Right ventricle myocardium superior (tissue), 1 donor: ENCODE data around the gene CYB5R4. TPM values are rescaled to one million over a fixed set of nuclear protein-coding genes. Genes with fewer than 3 reads are reported as not detected.

Experiments used
- ATAC-seq: fragments of 200-7000 bp; cut with Tn5 transposase; one replicate; pipeline ENCODE4 v1.9.1; 2020; ENCODE audit warnings: mild to moderate bottlenecking; ENCODE audit not compliant: poor library complexity
- DNase-seq: peaks from one replicate; pipeline ENCODE4 v3.0.0-alpha.2; 2020
- intact Hi-C: fragments of 100-400 bp; cut with DNase I; formaldehyde crosslinking; loops from one replicate; pipeline ENCODE4 v1.11.2; 2022
- long read RNA-seq: library from polyadenylated mRNA; unstranded; transcript quantifications from one replicate; pipeline ENCODE4 v2.0.0, GENCODE V29; 2021
- total RNA-seq: library from RNA; stranded (reverse); fragmentation: NEBNext Ultra II Directional; extraction: Animal tissue kit (Norgen Biotek cat#: 25700); gene quantifications from one replicate; pipeline ENCODE4 v1.2.1, GENCODE V29; 2021
- donor health status: DM: no; HTN: yes; CAD: no; lungs with severe emphysema.

Gene CYB5R4, protein sequence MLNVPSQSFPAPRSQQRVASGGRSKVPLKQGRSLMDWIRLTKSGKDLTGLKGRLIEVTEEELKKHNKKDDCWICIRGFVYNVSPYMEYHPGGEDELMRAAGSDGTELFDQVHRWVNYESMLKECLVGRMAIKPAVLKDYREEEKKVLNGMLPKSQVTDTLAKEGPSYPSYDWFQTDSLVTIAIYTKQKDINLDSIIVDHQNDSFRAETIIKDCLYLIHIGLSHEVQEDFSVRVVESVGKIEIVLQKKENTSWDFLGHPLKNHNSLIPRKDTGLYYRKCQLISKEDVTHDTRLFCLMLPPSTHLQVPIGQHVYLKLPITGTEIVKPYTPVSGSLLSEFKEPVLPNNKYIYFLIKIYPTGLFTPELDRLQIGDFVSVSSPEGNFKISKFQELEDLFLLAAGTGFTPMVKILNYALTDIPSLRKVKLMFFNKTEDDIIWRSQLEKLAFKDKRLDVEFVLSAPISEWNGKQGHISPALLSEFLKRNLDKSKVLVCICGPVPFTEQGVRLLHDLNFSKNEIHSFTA
- total RNA-seq = 13.2 TPM
- long read RNA-seq, full-length matches to known transcripts = 54 of 63 reads
- long read RNA-seq, partial matches to known transcripts = 4 of 63 reads
- long read RNA-seq, other reads (novel, unspliced or antisense) = 5 of 63 reads

DNA sequence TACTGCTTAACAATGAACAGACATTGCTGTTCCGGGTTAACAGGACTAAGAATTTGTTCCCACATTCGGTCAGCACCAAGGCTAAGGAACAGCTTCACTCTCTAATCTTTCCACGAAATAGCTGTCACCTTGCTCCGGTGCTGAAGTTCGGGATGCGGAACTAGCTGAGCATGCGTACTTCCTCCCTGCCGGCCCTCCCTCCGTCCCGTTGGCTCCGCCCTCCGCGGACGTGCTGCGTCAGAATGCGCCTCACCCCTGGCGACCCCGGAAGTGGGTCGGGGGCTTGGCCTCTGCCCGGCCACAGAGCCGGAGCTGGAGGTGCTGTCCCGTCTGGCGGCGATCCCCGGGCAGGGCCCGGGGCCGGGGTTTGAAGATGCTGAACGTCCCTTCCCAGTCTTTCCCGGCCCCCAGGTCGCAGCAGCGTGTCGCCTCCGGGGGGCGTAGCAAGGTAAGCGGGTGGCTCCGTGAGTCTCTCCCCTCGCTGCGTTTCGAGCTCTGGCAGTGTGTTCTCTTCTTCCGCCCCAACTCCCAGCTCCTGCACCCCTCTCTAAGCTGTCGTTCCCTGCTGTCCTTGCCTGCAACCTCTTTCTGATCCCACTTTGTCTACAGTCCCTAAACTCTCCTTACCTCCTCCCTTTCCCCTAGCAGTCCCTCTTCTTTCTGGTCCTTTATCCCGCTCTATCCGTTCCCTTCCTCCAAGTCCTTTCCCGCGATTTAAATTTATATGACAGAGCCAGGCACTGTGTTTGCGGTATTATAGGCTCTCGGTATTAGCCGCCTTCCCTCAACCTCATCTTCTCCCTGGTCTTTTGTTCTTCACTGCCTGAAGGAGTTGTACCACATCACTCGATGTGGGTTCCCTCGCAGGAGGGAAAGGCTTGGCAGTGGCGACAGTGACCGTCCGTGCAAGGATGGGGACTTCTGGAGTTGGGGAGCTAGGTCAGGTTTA, at the start of gene CYB5R4:
Gene CYB5R4, plus strand, starts transcription at position 280 of the 949 bp plus-strand sequence. Its CDS starts 94 bp downstream, at position 374.
- intact Hi-C loops = no loop called here
- ATAC-seq (peak; percentile 100), DNase-seq (peak; percentile 96)

DNA sequence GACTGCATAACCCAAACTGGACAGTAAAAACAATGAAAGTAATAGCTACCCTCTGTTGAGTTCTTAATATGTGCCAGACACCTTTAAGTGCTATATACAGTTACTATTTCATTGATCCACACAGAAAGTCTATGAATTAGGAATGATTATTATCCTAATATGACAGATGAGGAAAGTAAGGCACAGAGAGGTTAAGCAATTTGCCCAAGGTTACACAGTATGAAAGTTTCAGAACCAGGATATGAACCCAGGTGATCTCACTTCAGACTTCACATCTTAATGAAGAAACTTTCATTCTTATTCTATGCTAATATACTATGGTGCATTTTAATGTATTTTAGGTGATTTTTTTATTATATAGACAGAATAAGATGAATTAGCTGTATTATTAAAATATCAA, 46.9 kb upstream of the CYB5R4 start:
- intact Hi-C loops = no loop called here
- ATAC-seq = no peak

DNA sequence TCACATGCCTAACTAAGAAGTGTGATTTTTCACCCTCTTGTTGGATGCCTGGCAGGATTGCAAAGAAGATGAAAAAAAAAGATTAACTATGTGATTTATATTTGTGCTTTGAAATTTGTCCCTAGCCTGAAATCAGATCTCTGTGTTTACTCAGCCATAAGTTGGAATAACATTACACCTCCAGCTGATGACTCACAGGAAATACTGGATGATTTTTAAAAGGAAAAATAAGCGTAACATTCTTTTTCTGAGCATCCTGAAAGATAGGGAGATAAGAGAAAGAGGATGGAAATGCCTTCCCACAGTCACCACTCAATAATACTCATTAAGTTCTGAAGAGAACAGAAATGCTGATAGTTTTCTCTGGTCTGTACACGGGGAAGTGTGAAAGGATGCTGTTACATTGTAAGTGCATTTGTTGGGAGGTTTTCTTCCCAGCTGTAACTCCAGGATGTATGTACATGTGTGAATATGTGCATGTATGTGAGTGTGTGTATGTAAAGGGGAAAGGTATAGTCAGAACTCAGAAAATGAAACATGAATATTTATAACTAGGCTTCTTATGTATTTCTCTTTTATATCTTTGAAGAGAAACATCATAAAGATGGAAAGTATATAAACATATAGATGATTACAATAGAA, 43.7 kb upstream of the CYB5R4 start:
- ATAC-seq = no peak
- DNase-seq = no peak
- intact Hi-C loops = no loop called here

More for the DNA sequence above, 46.9 kb upstream of the CYB5R4 start:
- DNase-seq = no peak

DNA sequence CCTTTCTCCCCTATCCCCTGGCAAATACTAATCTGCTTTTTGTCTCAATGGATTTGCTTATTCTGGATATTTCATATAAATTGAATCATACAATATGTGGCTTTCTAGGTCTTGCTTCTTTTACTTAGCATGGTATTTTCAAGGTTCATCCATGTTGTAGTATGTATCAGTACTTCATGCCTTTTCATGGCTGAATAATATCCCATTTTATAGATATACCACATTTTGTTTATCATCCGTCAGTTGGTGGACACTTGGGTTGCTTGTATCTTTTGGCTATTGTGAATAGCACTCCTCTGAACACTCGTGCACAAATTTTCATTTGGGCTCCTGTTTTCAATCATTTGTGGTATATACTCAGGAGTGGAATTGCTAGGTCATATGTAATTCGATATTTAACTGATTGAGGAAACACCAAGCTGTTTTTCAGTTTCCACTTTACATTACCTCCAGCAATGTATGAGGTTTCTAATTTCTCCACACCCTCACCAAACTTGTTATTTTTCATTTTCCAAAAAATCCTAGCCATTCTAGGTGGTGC, 36.8 kb upstream of the CYB5R4 start:
- ATAC-seq = no peak
- intact Hi-C loops = no loop called here
- DNase-seq = no peak

DNA sequence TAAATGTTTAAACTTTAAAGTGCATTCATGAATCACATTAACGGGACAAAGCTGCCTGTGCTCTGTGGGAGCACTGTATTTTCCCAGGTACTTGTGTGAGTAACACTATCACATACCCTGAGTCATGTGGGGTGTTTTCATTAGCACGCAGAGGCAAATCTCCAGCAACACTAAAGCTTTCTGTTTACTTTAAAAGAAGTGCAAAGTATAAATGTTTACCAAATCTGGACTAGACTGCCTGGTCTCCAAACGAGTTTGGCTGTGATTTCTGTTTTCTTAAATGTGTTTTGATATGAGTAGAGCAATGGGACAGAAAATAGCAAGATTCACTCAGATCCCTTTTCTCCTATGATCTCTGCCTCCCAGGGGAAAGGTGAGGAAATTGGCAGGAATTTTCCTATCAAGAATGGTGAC, 35.1 kb upstream of the CYB5R4 start:
- no peak for ATAC-seq
- intact Hi-C loops = no loop called here
- DNase-seq = no peak

DNA sequence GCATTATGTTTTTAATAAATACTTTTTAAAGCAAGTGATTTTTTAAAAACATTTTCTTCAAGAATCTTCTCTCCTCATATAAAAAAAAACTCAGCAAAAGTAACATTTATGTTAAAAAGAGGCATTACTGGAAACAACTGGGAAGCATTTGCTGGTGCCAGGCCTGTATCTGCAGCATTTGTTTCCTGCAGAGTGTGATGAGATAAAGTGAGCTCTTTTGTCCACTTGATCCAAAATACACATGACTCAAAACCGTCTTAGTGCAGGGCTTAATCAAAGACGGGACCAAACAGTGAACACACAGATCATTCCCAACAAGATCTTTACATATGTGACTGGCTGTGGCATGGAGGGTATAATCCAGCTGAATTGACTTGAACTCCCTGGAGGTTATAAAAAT, 34.7 kb upstream of the CYB5R4 start:
- intact Hi-C loops = no loop called here
- no peak for DNase-seq
- no peak for ATAC-seq

DNA sequence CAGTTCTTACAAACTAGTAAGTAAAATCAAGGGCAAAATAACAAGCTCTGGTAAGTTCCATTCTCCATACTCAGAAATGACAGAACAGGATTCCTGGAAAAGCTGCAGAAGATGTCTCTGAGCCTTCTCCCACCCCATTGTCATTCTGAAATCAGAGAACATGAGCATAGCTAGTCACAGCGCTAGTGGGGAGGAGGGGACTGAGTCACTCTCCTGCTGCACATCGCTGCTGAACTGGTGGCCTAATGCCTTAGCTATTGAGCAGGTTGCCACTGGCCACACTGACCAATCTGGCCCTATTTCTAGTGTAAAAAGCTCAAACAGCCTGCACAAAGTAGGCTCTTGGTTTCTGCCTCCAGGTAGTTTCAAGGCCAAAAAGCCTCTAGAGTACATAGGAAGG, 32.4 kb upstream of the CYB5R4 start:
- DNase-seq = no peak
- intact Hi-C loops = no loop called here
- ATAC-seq = no peak

DNA sequence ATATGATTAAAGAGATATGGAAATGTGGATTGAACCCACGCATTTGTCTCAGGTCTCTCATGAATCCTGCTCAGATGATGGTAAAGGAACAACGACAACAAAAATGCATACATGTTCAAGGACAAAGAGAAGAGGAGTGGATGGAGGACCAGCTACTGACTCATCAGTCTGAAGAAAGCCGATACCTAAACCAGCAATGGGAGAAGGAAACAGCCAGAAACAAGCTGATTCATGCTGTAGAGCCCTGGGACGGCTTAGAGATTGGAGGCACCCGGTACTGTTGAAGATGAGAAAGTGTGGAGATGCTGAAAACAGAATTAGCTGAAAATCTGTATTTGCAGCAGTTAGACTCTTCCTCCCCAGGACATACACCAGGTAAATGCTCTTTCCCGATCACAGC, 20.8 kb upstream of the CYB5R4 start:
- DNase-seq = no peak
- intact Hi-C loops = no loop called here

DNA sequence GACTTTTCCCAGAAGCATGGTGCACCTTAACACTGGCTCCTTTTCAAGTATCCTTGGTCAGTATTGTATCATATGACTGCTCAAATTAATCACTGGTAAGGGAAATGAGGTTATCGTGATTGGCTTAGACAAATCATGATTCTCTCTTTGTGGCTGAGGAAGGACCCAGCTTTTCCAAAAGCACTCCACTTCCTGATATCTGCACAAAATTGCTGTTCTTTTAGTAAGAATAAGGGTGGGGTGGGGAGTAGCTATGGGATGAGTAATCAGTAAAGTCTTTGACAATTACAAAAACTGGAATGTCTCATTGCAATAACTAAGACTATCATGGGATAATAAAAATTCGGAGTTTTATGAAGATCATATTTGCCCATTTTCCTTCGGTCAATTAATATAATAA, 15.3 kb upstream of the CYB5R4 start:
- intact Hi-C loops = no loop called here
- DNase-seq = no peak
- ATAC-seq = no peak

More for the DNA sequence above, 20.8 kb upstream of the CYB5R4 start:
- no peak for ATAC-seq

DNA sequence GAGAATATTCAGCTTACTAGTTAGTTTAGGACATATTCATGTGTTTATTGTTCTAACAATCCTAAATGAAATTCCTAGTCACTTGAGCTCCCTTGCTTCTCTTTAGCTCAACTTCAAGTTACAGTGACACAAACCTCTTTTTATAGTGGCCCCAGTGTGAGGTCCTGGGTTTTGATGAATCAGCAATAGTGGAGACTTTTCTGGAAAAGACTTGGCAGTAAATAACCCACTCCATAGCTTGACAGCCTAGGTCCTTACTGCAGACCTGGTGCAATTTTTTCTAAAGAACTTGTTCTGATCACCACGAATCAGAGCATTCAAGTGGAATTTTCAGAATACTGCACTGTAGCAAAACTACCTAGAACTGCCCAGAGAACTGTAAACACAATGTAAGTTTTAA, 13.2 kb upstream of the CYB5R4 start:
- DNase-seq = no peak
- intact Hi-C loops = no loop called here
- no peak for ATAC-seq

DNA sequence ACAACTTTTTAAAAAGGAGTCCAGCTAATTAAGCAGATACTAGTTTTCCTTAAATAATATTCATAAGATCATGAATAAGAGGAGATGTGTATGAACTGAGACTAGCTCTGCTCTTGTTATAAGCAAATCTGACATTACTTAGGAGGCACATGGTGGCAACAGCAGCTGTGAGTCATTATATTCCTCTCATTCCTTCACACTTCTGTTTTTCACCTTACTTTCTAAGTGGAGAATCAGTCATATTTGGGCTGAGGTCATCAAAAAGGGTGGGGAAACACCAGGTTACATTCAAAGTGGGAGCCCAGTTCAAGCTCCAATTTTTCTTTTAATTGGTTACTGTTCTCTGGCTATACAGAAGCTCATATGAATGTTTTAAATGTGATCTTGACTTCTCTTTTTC, 12.3 kb upstream of the CYB5R4 start:
- ATAC-seq (no peak), DNase-seq (no peak)
- intact Hi-C loops = no loop called here

DNA sequence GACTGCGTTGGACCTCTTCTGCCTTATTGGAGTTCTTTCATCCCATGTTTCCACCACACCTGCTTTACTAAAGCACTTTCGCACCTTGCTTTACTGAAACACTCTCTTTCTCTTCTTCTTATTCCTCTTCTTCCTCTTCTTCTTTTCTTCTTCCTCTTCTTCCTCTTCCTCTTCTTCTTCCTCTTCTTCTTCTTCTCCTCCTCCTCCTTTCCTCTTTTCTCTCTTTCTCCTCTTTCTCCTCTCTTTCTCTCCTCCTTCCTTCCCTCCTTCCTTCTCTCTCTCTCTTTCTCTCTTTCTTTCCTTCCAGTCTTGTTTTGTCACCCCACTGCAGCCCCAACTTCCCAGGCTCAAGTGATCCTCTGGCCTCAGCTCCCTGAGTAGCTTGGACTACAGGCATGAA, 10.4 kb upstream of the CYB5R4 start:
- DNase-seq (no peak), ATAC-seq (no peak)

DNA sequence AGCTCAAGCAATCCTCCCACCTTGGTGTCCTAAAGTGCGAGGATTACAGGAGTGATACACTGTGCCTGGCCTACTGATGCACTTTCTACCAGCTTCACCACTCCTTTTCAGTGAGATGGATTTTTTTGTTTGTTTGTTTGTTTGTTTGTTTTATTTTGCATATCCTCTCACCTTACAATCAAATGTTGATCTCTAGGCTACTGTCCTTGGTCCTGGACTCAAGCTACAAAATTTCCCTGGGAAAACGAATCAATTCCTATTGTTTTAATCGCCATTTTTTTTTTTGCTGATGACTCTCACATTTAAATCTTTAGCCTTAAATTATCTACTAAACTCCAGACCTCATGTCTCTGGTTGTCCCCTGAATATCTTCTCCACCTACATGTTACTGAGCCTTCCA, 9.9 kb upstream of the CYB5R4 start:
- no peak for DNase-seq
- intact Hi-C loops = no loop called here
- ATAC-seq = no peak

More for the DNA sequence above, 10.4 kb upstream of the CYB5R4 start:
- intact Hi-C loops = no loop called here

DNA sequence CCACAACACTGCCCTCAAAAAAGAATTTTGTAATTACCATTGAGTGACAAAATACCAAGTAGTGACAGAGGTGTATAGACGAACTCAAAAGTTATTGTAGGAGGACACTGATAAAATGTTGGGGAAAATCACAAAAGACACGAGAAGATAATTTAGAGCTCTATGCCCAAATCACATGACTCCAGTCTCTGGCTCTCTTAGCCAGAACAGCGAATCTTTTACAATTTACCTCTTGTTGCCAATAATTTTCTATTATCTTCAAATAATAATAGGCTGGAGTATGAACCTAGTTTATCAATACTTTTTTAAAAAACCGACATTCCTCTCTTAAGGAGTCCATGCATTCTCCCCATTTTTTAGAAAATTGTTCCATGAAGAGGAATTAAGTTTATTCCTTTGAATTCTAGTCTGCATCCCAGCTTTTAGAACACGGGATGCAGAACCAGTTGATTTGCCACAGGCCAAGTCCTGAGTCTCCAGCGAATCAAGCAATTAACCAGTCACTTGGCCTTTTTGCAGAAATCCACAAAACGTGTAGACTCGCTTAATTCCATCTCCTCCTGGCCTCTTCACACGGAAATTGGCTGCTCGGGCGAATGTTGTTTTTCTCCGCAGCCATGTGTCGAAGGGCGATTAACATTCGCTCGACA, 6.8 kb upstream of the CYB5R4 start:
- DNase-seq (no peak), ATAC-seq (no peak)
- intact Hi-C loops = no loop called here

DNA sequence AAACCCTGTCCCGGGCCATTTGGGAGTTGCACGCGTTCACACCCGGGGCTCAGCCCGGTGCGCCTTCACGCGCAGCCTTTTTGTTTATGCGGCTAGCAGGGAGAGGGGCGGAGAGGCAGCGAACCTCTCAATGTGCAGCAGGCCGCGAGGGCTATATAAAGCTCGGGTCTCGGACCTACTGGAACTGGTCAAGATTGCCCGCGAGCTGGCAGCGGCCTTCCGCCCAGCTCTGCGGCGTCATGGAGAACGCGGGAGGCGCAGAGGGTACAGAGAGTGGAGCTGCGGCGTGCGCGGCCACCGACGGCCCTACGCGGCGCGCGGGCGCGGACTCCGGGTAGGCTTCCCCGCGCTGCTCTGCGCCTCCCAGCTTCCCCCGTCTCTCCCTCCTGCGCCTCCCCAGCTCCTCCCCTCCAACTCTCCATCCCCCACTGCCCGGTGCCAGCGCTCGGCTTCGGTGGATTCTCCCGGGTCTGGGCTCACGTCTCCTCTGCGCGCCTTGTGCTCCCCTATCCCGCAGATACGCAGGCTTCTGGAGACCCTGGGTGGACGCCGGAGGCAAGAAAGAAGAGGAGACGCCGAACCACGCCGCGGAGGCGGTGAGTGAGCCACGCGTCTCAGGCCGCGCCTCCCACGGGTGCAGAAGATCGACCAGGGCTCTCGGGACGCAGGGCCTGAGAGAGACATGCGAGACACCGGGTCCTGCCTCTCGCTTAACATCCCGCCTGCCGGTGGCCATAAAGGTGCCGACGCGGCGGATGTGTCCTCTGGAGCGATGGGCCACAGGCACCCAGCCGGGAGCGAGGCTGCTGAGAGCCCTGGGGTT, 6.1 kb upstream of the CYB5R4 start, which contains the start of gene RIPPLY2:
Gene RIPPLY2, plus strand, starts transcription at position 183 of the 823 bp plus-strand sequence. Its CDS starts 57 bp downstream, at position 240.
- DNase-seq = peak; percentile 38
- intact Hi-C loops = no loop called here
- ATAC-seq = peak; percentile 68

DNA sequence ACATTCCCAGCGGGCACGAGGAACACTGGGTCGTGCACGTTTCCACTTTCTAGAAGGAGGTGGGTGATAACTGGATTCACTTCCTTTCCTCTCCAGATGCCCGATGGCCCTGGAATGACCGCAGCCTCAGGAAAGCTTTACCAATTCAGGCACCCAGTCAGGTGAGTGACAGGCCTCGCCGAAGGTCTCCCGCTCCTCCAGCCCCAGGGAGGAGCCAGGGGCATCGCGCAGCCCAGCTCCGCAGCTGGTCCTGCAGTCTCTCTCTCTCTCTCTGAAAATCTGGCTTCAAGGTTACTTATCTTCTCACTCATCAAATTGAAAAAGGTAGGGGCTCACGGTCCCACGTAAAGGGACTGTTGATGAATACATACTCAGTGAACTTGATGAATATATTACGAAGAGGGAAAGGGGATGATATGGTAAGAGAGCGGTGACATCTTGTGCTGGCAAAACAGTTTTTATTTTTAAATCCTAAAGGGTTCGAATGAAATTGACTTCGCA, 5.4 kb upstream of the CYB5R4 start:
- intact Hi-C loops = no loop called here
- no peak for ATAC-seq
- DNase-seq = no peak

DNA sequence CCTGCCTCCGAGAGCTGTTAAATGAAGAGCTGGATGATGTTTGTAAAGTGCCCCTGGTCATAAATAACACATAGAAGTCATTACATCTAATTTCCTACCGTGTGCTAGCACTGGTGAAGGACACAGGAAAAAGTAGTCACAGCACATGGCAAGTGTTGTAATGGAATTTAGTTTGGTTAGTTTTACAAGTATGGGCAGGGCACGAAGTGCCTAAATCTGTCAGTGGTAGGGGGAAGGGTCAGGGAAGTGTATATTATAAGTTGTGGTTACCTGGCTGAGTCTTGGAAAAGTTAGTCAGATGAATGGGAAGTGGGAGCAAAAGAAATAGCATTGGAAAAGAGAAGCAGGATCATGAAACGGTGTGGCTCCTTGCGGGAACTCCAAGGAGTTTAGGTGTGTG, 4.7 kb upstream of the CYB5R4 start:
- intact Hi-C loops = no loop called here
- no peak for DNase-seq
- ATAC-seq = no peak
